Prostate gland (tissue), 2 donors: ENCODE results near the gene KCNJ12.

Source experiments
- POLR2A ChIP-seq: fragments of 450-650 bp; IDR thresholded peaks from one replicate; pipeline ENCODE4 v1.6.1; 2016; ENCODE audit warnings: antibody characterized with exemption, mild to moderate bottlenecking
- TF ChIP-seq, protein P1 (sequence below), 4 experiments: fragments of 200-600 bp in 2 of 4; fragments of 450-650 bp in 2 of 4; sonication (generic) in 2 of 4; IDR thresholded peaks; 1 replicate in 3 of 4; 2 replicates in 1 of 4; pipeline ENCODE4 v1.5.1; 2016 to 2019; ENCODE audit warnings: antibody characterized with exemption in 4 of 4, mild to moderate bottlenecking in 2 of 4, moderate library complexity in 2 of 4

GRCh38 chr17:21466550-21466949, 90.4 kb downstream of the KCNJ12 start:
- TF ChIP-seq, protein P1, sequence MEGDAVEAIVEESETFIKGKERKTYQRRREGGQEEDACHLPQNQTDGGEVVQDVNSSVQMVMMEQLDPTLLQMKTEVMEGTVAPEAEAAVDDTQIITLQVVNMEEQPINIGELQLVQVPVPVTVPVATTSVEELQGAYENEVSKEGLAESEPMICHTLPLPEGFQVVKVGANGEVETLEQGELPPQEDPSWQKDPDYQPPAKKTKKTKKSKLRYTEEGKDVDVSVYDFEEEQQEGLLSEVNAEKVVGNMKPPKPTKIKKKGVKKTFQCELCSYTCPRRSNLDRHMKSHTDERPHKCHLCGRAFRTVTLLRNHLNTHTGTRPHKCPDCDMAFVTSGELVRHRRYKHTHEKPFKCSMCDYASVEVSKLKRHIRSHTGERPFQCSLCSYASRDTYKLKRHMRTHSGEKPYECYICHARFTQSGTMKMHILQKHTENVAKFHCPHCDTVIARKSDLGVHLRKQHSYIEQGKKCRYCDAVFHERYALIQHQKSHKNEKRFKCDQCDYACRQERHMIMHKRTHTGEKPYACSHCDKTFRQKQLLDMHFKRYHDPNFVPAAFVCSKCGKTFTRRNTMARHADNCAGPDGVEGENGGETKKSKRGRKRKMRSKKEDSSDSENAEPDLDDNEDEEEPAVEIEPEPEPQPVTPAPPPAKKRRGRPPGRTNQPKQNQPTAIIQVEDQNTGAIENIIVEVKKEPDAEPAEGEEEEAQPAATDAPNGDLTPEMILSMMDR (IDR thresholded peaks at IDR 0.05) = no peak
- no peak for TF ChIP-seq POLR2A
